Dedifferentiated amniotic fluid mesenchymal stem cell (primary cell): ENCODE measurements around the gene MMP21.

ENCODE experiments used
- DNase-seq: peaks from one replicate; pipeline ENCODE4 v3.0.0-alpha.2; 2016; ENCODE audit errors: extremely low spot score

Gene MMP21

GRCh38 chr10:125792342-125793300, 17.0 kb upstream of the MMP21 start:
- no peak for DNase-seq

GRCh38 chr10:125788156-125789034, 12.8 kb upstream of the MMP21 start:
- DNase-seq = no peak

GRCh38 chr10:125785791-125786190, 10.2 kb upstream of the MMP21 start:
- DNase-seq = no peak

- no peak for DNase-seq
Observed at GRCh38 chr10:125783957-125784356, 8.3 kb upstream of the MMP21 start.

GRCh38 chr10:125783408-125783807, 7.8 kb upstream of the MMP21 start:
- DNase-seq = no peak

- no peak for DNase-seq
Observed at GRCh38 chr10:125782616-125783015, 7.0 kb upstream of the MMP21 start.

- DNase-seq = no peak
Observed at GRCh38 chr10:125782054-125782453, 6.4 kb upstream of the MMP21 start.

GRCh38 chr10:125781374-125781773, 5.8 kb upstream of the MMP21 start:
- no peak for DNase-seq

GRCh38 chr10:125779403-125780327, 4.0 kb upstream of the MMP21 start:
- DNase-seq = no peak

GRCh38 chr10:125778556-125778955, 2.9 kb upstream of the MMP21 start:
- no peak for DNase-seq

- DNase-seq = no peak
Observed at GRCh38 chr10:125777806-125778205, 2.2 kb upstream of the MMP21 start.

- no peak for DNase-seq
Observed at GRCh38 chr10:125774581-125775191, 935 bp downstream of the MMP21 start.

GRCh38 chr10:125773687-125774543, 1.7 kb downstream of the MMP21 start:
- no peak for DNase-seq

- DNase-seq = no peak
Observed at GRCh38 chr10:125772864-125773180, 2.8 kb downstream of the MMP21 start.

- no peak for DNase-seq
Observed at GRCh38 chr10:125772112-125772863, 3.3 kb downstream of the MMP21 start.

- no peak for DNase-seq
Observed at GRCh38 chr10:125770844-125771243, 4.8 kb downstream of the MMP21 start.

- no peak for DNase-seq
Observed at GRCh38 chr10:125769175-125769574, 6.4 kb downstream of the MMP21 start.

- DNase-seq = no peak
Observed at GRCh38 chr10:125768219-125768855, 7.3 kb downstream of the MMP21 start.

GRCh38 chr10:125766511-125766910, 9.1 kb downstream of the MMP21 start:
- DNase-seq = no peak
